Stimulated activated CD4-positive, alpha-beta T cell treated with anti-CD3 and anti-CD28 coated beads, Interleukin-1b, Interleukin-23, amount 100 ng/mL, for 48 hours (primary cell): ENCODE data around the gene C1orf122.

Source experiments
- DNase-seq: peaks from one replicate; pipeline ENCODE4 v3.0.0-alpha.2; 2020

Gene C1orf122

DNA sequence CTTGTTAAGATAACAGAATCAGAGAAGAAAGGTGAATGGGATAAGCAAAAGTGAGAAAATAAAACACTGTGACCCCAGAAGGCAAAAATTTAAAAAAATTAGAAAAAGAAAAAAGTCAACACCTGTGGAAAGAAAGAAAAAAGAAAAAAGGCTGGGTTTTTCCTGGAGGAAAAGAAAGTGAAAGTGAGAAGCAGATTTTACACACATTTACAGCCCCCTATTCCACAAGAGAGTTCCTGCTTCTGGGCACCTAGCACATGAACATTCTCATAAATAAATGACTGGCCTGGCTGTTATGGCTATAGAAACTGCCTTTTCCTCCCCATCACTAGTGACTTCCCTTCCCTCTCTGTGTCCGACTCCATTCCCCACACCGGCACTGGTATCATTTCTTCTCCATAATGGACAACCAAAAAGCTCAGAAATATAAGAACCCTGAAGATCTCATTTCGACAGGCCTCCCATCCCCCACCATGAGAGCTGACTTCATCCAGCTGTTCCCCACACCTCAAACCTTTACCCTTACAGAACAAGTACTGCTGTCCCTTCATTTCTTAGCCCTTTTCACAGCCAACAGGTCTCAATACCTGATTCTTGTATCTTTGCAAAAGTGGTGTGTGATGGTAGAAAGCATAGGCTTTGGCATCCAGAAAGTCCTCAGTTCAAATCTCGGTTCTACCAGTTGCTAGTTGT is 39.2 kb downstream of the C1orf122 start:
- no peak for DNase-seq

DNA sequence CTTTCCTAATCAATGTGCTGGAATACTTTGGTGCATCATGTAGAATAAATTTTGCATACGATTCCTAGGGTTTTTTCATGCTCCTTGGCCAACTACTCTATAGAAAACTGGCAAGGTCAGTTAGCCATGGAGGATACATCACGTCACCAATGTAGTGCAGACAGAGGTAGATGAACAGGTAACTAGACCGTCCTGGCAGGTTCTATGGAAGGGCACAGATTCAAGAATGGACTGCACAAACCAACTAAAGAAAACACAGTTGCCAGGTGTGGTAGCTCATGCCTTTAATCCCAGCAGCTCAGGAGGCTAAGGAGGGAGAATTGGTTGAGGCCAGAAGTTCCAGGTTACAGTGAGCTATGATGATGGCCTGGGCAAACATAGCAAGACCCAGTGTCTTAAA is 41.9 kb downstream of the C1orf122 start:
- DNase-seq, result no peak

DNA sequence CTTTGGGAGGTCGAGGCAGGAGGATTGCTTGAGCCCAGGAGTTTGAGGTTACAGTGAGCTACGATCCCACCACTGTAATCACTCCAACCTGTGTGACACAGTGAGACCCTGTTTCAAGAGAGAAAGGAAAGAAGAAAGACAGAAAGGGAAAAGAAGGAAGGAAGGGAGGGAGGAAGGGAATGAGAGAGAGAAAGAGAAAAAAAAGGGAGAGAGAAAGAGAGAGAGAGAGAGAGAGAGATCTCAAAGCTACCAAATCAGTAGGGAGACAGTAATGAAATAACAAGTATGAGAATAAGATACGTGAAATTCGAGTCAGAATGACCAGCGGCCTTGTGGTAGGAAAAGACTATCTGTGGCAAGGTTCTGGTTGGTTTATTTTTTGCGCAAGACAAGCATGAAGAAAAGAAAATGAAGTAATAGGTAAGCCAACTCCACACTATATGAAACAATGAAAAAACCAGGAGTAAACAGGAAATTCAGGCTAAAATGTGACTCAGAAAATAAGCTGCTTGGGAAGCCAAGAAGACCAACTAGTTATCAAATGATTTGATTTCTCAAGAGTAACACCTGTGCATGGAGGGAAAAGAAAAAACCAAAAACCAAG is 42.9 kb downstream of the C1orf122 start:
- DNase-seq, result no peak

DNA sequence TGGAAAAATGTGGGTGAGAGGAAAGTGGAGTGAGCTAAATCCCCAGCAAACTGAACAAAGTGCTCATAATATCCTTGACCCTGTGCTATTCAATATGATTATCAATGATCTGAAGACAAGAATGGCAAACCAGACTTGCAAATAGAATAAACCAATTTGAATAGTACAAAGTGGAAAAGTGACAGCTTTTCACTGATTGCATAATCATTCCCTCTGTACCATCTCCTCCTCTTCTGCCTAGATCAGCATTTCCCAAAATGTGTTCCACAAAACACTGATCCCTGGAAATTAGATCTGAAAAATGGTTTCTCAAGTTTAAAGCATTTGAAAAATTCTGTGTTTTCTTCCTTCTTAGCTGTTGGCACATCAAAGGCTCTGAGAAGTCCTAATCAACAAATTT is 43.7 kb downstream of the C1orf122 start:
- DNase-seq, result no peak

DNA sequence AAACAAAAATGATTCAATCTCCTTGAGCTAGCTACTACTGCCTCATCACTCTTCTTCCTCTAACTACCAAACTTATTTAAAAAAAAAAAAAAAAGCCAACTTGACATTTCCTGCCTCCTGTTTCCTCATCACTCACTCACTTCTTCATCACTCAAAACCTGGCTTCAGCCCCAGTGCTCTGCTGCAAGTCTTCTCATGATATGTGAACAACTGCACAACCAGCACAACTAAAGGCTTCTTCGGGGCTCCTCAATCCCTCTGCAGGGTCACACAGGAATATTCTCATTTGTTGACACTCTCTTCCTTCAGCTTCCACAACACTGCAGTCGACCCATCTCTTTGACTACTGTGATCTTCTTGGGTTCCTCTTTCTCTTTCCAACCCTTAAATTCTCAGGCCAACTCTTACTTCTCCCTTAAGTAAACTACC is 44.2 kb downstream of the C1orf122 start:
- DNase-seq, result no peak

DNA sequence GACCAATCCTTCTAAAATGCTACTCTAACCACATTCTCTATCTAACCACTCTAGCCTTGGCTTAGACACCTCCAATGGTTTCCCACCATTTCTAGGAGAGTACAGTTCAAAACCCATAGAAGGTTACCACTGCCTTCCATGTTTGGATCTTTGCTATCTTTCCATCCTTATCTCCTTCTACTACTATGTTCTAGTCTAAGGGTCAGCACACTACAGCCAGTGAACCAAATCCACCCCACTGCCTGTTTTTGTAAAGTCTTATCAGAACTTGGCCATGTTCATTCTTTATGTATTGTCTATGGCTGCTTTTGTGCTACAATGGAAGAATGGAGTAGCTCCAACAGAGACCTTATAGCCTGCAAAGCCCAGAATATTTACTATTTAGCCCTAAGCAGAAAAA is 45.6 kb downstream of the C1orf122 start:
- DNase-seq, result no peak

DNA sequence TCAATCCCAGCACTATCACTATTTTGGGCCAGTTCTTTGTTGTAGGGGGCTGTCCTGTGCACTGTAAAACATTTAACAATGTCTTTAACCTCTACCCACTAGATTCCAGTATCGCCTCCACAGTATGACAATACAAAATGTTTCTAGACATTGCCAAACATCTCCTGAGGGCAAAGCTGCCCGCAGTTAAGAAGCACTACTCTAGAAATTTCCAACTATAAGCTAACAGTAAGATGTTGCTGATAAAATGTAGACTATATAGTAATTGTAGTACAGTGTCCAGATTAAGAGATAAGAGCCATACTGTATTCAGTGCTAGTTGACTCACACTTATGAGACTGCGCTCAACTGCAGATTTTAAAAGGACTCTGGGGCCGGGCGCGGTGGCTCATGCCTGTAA is 46.8 kb downstream of the C1orf122 start:
- DNase-seq, result no peak
